ENCODE data around the gene PPID.

Gene PPID

GRCh38 chr4:158673633-158674032, 49.6 kb downstream of the PPID start:
- no peak for TF ChIP-seq ZFX (IDR thresholded peaks at IDR 0.05)
- TF ChIP-seq, protein P1, sequence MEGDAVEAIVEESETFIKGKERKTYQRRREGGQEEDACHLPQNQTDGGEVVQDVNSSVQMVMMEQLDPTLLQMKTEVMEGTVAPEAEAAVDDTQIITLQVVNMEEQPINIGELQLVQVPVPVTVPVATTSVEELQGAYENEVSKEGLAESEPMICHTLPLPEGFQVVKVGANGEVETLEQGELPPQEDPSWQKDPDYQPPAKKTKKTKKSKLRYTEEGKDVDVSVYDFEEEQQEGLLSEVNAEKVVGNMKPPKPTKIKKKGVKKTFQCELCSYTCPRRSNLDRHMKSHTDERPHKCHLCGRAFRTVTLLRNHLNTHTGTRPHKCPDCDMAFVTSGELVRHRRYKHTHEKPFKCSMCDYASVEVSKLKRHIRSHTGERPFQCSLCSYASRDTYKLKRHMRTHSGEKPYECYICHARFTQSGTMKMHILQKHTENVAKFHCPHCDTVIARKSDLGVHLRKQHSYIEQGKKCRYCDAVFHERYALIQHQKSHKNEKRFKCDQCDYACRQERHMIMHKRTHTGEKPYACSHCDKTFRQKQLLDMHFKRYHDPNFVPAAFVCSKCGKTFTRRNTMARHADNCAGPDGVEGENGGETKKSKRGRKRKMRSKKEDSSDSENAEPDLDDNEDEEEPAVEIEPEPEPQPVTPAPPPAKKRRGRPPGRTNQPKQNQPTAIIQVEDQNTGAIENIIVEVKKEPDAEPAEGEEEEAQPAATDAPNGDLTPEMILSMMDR (conservative IDR thresholded peaks at IDR 0.05), result no peak
- H3K27ac ChIP-seq, result no peak overlapping the region

DNA sequence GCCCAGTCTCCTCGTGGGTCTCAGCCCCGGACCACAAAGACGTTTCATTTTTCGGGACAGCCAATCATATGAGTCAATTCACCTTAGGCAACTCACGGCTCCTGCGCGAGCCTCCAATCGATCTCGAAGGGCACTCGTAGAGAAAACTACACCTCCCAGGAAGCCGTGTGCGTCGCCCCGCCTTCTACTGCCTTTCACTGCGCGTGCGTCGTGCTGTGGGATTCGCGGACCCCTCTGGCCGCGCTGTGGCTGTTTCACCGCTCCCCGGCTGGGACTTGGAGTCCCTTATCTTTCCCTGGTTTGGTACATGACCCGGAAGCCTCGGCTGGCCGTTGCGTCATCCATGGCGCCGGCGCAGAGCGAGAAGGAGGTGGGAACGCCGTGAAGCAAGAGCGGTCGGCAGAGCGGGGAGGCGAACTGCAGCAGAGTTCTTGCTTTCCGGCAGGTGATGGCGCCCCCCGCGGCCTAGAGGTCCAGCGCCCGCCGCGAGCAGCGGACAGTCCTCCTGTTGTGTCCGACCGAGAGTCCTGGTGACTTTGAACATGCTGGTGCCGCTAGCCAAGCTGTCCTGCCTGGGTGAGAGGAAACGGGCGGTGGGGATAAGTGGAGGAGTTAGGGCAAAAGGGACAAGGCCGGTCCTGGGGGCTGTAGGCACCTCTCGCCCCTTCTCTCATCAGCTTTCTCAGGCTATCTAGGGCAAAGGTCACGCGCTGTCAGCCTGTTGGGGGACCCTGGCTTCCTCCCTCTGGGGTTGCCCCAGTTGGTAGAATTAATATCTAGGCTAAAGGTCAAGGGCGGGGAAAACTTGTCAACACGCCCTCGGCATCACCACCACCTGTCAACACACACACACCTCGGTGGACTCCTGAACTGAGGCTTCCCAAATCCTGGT, 51.0 kb downstream of the PPID start, which contains the start of gene ETFDH:
Gene ETFDH (plus strand): TSS at position 382 of the 892 bp plus-strand sequence. CDS start 161 bp downstream, at position 543.
- TF ChIP-seq ZFX (IDR thresholded peaks at IDR 0.05), result peak; percentile 14; the same call in 1 of the 2 replicates
- TF ChIP-seq, protein P1 (conservative IDR thresholded peaks at IDR 0.05), result peak; percentile 77

DNA sequence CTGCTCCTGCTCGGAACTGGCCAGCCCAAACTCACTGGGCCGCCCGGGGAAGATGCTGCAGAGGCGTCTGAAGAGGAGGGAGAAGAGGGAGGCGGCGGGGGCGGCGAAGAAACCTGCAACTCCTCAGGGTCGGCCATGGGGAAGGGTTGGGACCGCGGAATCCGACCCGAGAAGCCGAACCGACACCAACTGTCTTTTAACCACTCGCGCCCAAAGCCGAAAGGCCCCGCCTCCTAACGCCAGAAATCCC, 51.6 kb downstream of the PPID start, which contains the start of gene C4orf46:
Gene C4orf46 (minus strand): TSS at position 223 of the 250 bp plus-strand sequence. CDS start 86 bp downstream, at position 137.
- H3K27ac ChIP-seq, result peak within 1 kb of the TSS; percentile 78
- TF ChIP-seq, protein P1 (conservative IDR thresholded peaks at IDR 0.05), result no peak
- no peak for TF ChIP-seq ZFX (IDR thresholded peaks at IDR 0.05)

More for the DNA sequence above, 51.0 kb downstream of the PPID start, which contains the start of gene ETFDH:
- peak within 1 kb of the TSS; percentile 78 for H3K27ac ChIP-seq

GRCh38 chr4:158670975-158671664, 52.1 kb downstream of the PPID start:
- peak overlapping the region; percentile 78 for H3K27ac ChIP-seq
- TF ChIP-seq ZFX (IDR thresholded peaks at IDR 0.05), result no peak
- TF ChIP-seq, protein P1 (conservative IDR thresholded peaks at IDR 0.05), result no peak

GRCh38 chr4:158669310-158669709, 53.9 kb downstream of the PPID start:
- no peak overlapping the region for H3K27ac ChIP-seq
- TF ChIP-seq, protein P1 (conservative IDR thresholded peaks at IDR 0.05), result no peak
- no peak for TF ChIP-seq ZFX (IDR thresholded peaks at IDR 0.05)

DNA sequence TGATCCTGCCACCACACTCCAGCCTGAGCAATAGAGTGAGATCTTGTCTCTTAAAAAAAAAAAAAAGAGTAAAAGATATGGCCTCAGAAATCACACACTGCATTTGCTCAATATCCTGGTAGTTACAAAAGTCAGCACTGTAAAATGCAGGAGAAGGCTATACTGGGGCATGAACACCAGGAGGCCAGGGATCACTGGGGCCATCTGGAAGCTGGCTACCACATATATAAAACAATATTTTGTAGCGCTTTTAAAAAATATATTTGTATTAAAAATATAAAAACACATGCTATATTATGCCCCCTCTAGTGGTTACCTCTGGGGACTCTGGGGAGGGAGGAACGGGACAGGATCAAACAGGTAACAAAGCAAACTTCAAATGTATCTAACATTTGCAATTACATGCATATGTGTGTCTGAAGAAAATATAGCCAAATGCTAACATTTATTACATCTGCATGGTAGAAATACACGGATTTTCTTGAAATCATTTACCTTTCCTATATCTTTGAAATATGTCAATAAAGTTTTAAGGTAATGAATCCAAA, 55.5 kb downstream of the PPID start:
- no peak for TF ChIP-seq ZFX (IDR thresholded peaks at IDR 0.05)
- TF ChIP-seq, protein P1 (conservative IDR thresholded peaks at IDR 0.05), result peak; percentile 80
- no peak overlapping the region for H3K27ac ChIP-seq

Measured in C4-2B (cell line).